Stimulated activated CD4-positive, alpha-beta T cell treated with anti-CD3 and anti-CD28 coated beads, Interleukin-12 subunit alpha, Interleukin-12 subunit beta, amount 100 ng/mL, for 4 hours (primary cell): ENCODE results near the gene CREG1.
"Not testable (repeated sequence)": the region's sequence is repeated elsewhere in the genome, so short reads cannot be mapped to it uniquely, and the experiment has no call there.

ENCODE experiments used
- DNase-seq: peaks from one replicate; pipeline ENCODE4 v3.0.0-alpha.2; 2020

Gene CREG1

DNA sequence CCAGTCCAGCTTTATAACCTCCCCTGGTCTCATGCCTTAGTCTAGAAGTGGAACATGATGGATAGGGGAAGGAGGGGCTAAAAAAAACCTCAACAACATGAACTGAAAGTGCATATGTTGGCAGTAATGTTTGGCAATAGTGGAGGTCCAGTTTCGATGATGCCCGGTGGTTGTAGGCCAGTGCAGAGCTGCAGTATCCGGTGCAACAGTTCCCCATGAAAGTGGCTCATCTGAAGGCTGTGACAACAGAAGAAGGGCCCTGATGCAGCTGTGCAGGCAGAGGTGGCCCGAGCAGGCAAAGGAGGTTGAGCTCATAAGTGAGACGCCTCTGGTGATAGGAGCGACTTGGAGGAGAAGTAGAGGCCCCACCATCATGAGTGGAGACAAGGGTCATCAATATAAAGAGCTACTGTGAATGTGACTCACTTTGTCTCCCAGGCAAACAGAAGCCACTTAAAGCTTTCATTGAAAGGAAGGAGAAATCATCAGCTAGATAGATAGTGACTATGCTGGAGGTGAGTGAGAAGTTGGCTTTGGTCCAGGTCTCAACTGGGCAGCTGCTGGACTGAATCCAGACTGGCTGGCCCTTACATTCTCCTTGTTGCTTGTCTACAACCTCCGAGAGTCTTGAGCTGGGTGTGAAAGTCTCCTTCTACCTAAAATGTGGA is 10.2 kb upstream of the CREG1 start:
- no peak for DNase-seq

DNA sequence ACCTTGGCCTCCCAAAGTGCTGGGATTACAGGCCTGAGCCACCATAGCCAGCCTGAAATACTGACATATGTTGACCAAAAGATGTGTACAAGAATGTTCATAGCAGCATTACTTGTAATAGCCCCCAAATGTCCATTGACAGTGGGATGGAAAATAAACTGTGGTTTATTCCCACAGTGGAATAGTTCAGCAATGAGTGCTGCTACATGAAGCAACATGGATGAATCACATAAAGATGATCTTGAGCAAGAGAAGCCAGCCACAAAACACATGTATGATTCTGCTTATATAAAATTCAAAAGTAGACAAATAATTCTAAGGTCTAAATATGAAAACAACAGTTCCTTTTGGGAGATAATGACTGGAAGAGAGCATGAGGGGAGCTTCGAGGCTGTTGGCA is 9.1 kb upstream of the CREG1 start:
- no peak for DNase-seq

- no peak for DNase-seq
Observed at GRCh38 chr1:167561753-167562152, 8.2 kb upstream of the CREG1 start.

GRCh38 chr1:167555971-167556714 is 2.6 kb upstream of the CREG1 start:
- peak; percentile 66 for DNase-seq

- not testable (repeated sequence) for DNase-seq
Observed at GRCh38 chr1:167555072-167555471, 1.5 kb upstream of the CREG1 start.

DNA sequence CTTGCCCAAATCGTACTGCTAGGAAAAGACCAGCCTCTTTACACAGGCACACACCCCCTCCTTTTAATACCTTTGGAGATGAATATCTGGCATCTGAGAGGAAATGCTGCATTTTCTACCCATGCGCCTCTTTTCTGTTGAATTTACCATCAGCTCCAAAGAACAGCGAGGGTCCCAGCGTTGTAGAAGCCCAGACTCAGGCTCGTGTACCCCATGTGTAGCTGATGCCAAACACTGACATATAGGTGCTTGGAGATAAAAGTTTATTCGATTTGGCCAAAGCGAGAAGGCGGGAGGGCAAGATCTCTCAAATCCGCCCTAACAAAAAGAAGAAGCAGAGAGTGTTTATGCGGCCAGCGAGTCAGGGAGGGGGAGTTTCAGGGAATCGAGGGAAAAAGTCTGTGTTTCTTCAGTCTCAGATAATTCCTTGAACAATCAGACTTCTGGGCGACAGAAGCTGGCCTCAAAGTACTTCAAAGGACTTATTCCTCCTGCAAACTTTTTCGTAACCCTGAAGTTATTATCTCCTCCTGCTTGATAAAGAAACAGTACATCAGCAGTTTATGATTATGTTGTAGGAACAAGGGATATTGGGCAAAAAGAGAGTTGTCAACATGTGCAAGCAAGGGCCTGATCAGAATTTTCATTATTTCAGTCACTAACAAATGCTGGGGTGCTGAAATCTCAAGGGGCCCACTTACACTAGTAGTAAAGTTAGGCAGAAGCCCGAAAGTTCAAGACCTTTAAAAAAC is 642 bp upstream of the CREG1 start:
- no peak for DNase-seq

DNA sequence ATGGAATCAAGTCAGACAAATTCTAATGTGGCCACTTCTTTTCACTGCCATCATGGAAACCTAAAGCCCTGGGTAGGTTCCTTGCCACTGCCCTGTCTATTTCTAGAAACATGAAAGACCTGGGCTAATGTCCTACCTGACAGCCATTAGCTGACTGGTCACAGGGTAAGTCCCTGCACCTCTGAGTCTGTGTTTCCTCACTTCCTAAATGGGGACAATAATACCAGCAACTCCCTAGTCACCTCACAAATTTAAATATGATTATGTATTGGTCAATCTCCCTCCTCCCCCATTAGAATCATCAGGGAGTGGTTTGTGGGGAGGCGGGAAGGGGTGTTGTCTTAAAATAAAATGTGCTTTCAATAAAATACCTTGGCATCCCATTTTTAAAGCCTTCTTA is 2.2 kb downstream of the CREG1 start:
- no peak for DNase-seq

- DNase-seq = no peak
Observed at GRCh38 chr1:167548059-167548932, 5.3 kb downstream of the CREG1 start.

- no peak for DNase-seq
Observed at GRCh38 chr1:167546935-167547334, 6.6 kb downstream of the CREG1 start.

- DNase-seq = no peak
Observed at GRCh38 chr1:167545349-167545748, 8.2 kb downstream of the CREG1 start.

DNA sequence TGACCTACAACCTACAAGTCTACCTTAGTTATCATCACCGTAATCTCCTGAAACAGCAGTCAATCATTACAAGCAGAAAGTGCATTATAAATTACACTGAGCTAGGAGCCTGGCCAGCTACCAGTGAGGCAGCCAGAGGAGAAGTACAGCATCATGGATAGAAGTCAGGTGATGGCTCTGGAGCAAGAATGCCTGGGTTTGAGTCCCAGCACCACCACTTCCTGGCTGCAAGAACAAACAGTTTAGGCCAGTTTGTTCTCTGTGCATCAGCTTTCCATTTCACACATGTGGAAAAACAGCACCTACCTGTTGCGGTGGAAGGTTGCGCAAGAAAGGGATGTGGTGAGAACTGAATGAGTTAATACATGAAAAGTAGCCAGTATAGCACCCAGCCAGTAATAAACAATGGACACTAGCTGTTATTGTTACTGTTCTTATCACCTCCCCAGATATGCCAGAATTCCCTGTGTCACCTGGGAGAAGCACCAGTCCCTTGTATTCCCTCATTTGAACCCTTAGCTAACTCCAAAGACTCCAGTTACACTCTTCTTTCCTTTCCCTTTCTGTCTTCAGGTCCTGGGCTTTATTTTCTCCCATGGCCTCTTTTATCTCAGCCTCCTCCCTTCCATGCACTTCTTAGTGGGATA is 9.0 kb downstream of the CREG1 start:
- DNase-seq = no peak

GRCh38 chr1:167543199-167543990 is 10.2 kb downstream of the CREG1 start:
- no peak for DNase-seq

DNA sequence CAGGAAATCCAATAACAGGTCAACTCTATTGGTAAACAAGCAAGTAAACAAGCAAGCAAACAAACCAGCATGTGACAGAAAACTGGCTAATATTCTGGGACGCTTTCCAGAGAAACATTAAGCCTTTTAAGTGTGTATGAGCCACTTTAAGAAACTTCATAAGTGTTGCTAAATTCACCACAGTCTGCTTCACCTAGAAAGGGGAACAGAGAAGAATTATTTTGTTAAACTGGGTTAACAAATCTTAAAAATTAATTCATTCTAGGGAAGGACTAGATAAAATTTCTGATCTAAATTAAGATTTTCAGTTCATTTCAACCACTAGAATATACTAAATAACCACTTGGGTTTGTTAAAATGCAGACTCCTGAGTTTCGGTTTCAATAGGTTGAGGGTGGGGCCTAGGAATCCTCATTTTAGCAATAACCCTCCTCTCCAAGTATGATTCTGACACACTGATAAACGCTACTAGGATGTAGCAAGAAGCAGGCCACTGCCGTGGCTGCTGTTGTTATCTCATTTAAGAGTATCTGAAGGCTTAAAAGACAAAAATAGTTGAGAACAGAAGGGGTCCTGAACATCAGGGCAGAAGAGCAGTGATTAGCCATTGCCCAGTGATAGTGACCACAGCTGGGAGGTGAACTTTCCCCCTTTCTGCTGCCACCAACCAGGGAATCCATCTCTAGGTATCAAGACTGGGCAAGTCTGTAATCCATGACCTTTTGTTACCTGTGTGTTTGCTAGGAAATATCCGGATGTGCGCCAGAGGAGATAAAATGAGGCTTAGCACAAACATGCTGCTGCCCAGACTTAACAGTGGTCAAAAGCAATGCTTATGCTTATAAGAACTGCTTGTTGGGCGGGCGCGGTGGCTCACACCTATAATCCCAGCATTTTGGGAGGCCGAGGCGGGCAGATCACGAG is 11.2 kb downstream of the CREG1 start:
- no peak for DNase-seq

- no peak for DNase-seq
Observed at GRCh38 chr1:167541610-167542009, 12.0 kb downstream of the CREG1 start.

- DNase-seq = no peak
Observed at GRCh38 chr1:167541003-167541402, 12.6 kb downstream of the CREG1 start.

DNA sequence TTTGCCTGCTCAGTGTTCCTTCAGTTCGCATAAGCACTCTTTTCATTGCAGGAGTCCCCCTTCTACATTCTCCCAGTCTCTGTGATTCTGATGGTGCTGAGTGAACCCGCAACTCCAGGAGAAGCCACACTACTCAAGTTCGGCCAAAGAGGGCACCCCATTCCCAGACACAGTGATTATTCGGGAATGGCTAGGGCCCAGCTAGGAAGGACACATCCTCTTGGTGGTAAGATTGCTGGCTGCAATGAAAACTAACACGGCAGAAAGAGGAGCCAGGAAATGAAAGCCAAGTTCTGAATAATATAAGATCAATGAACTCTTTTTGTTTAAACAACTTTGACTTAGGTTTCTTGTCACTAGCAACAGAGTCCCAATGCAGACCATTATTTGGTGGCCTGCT is 14.9 kb downstream of the CREG1 start:
- DNase-seq = no peak

GRCh38 chr1:167533851-167534300 is 19.7 kb downstream of the CREG1 start:
- DNase-seq = peak; percentile 61

- no peak for DNase-seq
Observed at GRCh38 chr1:167532964-167533824, 20.4 kb downstream of the CREG1 start.

- no peak for DNase-seq
Observed at GRCh38 chr1:167532375-167532774, 21.2 kb downstream of the CREG1 start.
